Cardiac septum (tissue), 1 donor: ENCODE measurements around the gene FAM234A. TPM values are rescaled to one million over a fixed set of nuclear protein-coding genes. Genes with fewer than 3 reads are reported as not detected.

Source experiments
- total RNA-seq: library from RNA; stranded (reverse); fragmentation: NEBNext Ultra II Directional; extraction: Animal tissue kit (Norgen Biotek cat#: 25700); gene quantifications from one replicate; pipeline ENCODE4 v1.2.1, GENCODE V29; 2021
- donor health status: DM: no; HTN: no; CAD: no.

Gene FAM234A
- total RNA-seq, 1 donor from 2014 or later = 137 TPM

Other genes with a start within 250 kb of the FAM234A start
- 9.2 TPM for gene POLR3K, start 181.2 kb upstream of the FAM234A start, total RNA-seq
- gene SNRNP25, start 181.0 kb upstream of the FAM234A start, total RNA-seq = 45.6 TPM
- 31.4 TPM for gene RHBDF1, start 162.2 kb upstream of the FAM234A start, total RNA-seq
- 33.6 TPM for gene MPG, start 156.6 kb upstream of the FAM234A start, total RNA-seq
- gene NPRL3, start 96.1 kb upstream of the FAM234A start, total RNA-seq = 24.0 TPM
- not detected for gene HBZ, start 82.2 kb upstream of the FAM234A start, total RNA-seq
- gene HBM, start 68.8 kb upstream of the FAM234A start, total RNA-seq = 1.2 TPM
- 487 TPM for gene HBA2, start 61.9 kb upstream of the FAM234A start, total RNA-seq
- 780 TPM for gene HBA1, start 58.1 kb upstream of the FAM234A start, total RNA-seq
- not detected for gene HBQ1, start 54.4 kb upstream of the FAM234A start, total RNA-seq
- 30.9 TPM for gene LUC7L, start 5.4 kb upstream of the FAM234A start, total RNA-seq
- 31.4 TPM for gene RGS11, start 41.1 kb downstream of the FAM234A start, total RNA-seq
- gene ARHGDIG, start 45.8 kb downstream of the FAM234A start, total RNA-seq = 2.8 TPM
- gene PDIA2, start 48.3 kb downstream of the FAM234A start, total RNA-seq = 0.81 TPM
- gene AXIN1, start 117.9 kb downstream of the FAM234A start, total RNA-seq = 13.5 TPM
- gene MRPL28, start 135.7 kb downstream of the FAM234A start, total RNA-seq = 60.1 TPM
- gene PGAP6, start 147.2 kb downstream of the FAM234A start, total RNA-seq = 42.8 TPM
- 65.0 TPM for gene NME4, start 162.4 kb downstream of the FAM234A start, total RNA-seq
- 11.6 TPM for gene DECR2, start 167.1 kb downstream of the FAM234A start, total RNA-seq
- 52.2 TPM for gene RAB11FIP3, start 190.8 kb downstream of the FAM234A start, total RNA-seq